Choroid plexus epithelial cell (primary cell): Measurements from ENCODE around the gene KDM4D.

Source experiments
- DNase-seq: peaks from one replicate; pipeline ENCODE4 v3.0.0-alpha.2; 2010; ENCODE audit warnings: low read depth
- H3K4me3 ChIP-seq: 2 replicates; pipeline ENCODE4 v1.5.1; 2011; ENCODE audit warnings: low read depth, mild to moderate bottlenecking, control low read depth, low read length, moderate library complexity
- CTCF ChIP-seq: conservative IDR thresholded peaks from 2 replicates; pipeline ENCODE4 v1.5.1; 2011; ENCODE audit warnings: low read depth, mild to moderate bottlenecking, control low read depth, inconsistent platforms, low read length, moderate library complexity

The KDM4D gene

GRCh38 chr11:94973099-94973968, at the start of gene KDM4D, which contains the start of gene CWC15:
KDM4D (plus strand) TSS chr11:94973709; CDS start chr11:94997373, 23,664 bp downstream.
CWC15 (minus strand) TSS chr11:94973556; CDS start chr11:94972185, 1,371 bp downstream.
- H3K4me3 ChIP-seq, result peak within 1 kb of the TSS; percentile 80
- TF ChIP-seq CTCF, result no peak
- DNase-seq, result peak; percentile 95

- H3K4me3 ChIP-seq, result no peak overlapping the region
- DNase-seq, result no peak
- no peak for TF ChIP-seq CTCF
These were observed 49.3 kb upstream of the KDM4D start for GRCh38 chr11:94924171-94924572.

- no peak overlapping the region for H3K4me3 ChIP-seq
- no peak for TF ChIP-seq CTCF
- DNase-seq, result no peak
These were observed 48.9 kb upstream of the KDM4D start for GRCh38 chr11:94924612-94925011.

GRCh38 chr11:94925422-94926270, 47.9 kb upstream of the KDM4D start:
- no peak for TF ChIP-seq CTCF
- H3K4me3 ChIP-seq, result no peak overlapping the region
- DNase-seq, result peak; percentile 39

- no peak for DNase-seq
- TF ChIP-seq CTCF, result no peak
- no peak overlapping the region for H3K4me3 ChIP-seq
These were observed 47.3 kb upstream of the KDM4D start for GRCh38 chr11:94926271-94926625.

GRCh38 chr11:94926698-94927237, 46.7 kb upstream of the KDM4D start:
- TF ChIP-seq CTCF, result no peak
- DNase-seq, result peak; percentile 98

More at GRCh38 chr11:94926698-94927237, 46.7 kb upstream of the KDM4D start:
- H3K4me3 ChIP-seq, result no peak overlapping the region
